WTC11 (cell line): ENCODE measurements around the gene CDH22.
A peak's percentile ranks its signal among the peaks of the same experiment; 100 is the strongest.

Experiments
- ATF1 ChIP-seq: sonication (generic); formaldehyde crosslinking; IDR thresholded peaks from 2 replicates; pipeline ENCODE4 v1.8.1; 2023; ENCODE audit warnings: mild to moderate bottlenecking, moderate library complexity, missing genetic modification reagents
- EMX1 ChIP-seq: fragments of 250-450 bp; sonication (Bioruptor Pico); IDR thresholded peaks from 2 replicates; pipeline ENCODE4 v1.8.0; 2021; ENCODE audit warnings: mild to moderate bottlenecking
- NR2C2 ChIP-seq: sonication (generic); formaldehyde crosslinking; IDR thresholded peaks from 2 replicates; pipeline ENCODE4 v1.8.0; 2022; ENCODE audit warnings: mild to moderate bottlenecking, missing genetic modification reagents
- TF ChIP-seq, protein P1 (sequence below): sonication (generic); formaldehyde crosslinking; IDR thresholded peaks from 2 replicates; pipeline ENCODE4 v1.8.1; 2023; ENCODE audit warnings: mild to moderate bottlenecking, missing genetic modification reagents, borderline replicate concordance
- TF ChIP-seq, protein P2 (sequence below): sonication (generic); formaldehyde crosslinking; IDR thresholded peaks from 2 replicates; pipeline ENCODE4 v1.8.1; 2023; ENCODE audit warnings: mild to moderate bottlenecking, missing genetic modification reagents, moderate library complexity
- TF ChIP-seq, protein P3 (sequence below): sonication (generic); formaldehyde crosslinking; IDR thresholded peaks from 2 replicates; pipeline ENCODE4 v1.8.1; 2022; ENCODE audit warnings: mild to moderate bottlenecking, moderate library complexity, missing genetic modification reagents
- TF ChIP-seq, protein P4 (sequence below): fragments of 200-600 bp; IDR thresholded peaks from 2 replicates; pipeline ENCODE4 v1.8.0; 2022; ENCODE audit warnings: antibody characterized with exemption
- TF ChIP-seq, protein P5 (sequence below): sonication (generic); formaldehyde crosslinking; IDR thresholded peaks from 2 replicates; pipeline ENCODE4 v1.8.0; 2022; ENCODE audit warnings: missing genetic modification reagents

DNA sequence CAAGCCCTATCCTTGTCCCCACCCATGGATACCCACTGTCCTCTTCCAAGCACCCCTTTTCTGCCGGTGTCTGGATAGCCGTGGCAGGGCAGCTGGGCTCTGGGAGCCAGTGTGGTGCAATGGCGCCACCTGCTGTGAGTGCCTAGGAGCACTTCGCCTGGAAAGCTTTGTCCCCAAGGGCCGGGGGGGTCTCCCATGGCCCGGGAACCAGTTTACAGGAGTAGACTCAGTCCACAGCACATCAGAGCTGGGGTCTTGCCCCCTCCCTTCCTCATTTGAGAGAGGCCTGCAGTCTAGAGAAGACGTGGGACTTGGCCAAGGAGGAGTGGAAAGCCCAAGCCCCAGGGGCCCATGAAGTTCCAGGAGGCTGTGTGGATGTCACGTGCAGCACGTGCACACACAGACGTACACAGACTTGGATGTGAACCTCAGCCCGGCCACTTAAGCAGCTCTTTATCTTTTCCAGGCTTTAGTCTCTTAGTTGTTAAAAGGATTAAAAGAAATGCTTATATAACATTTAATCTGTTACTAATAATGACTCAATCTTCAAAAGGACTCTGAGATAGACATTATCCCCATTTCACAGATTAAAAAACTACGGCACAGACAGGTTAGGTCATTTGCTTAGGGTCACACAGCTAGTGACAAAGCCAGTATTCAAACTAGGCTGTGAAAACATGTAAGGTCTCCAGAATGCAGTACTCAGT lies 40.9 kb upstream of the CDH22 start:
- TF ChIP-seq, protein P1, sequence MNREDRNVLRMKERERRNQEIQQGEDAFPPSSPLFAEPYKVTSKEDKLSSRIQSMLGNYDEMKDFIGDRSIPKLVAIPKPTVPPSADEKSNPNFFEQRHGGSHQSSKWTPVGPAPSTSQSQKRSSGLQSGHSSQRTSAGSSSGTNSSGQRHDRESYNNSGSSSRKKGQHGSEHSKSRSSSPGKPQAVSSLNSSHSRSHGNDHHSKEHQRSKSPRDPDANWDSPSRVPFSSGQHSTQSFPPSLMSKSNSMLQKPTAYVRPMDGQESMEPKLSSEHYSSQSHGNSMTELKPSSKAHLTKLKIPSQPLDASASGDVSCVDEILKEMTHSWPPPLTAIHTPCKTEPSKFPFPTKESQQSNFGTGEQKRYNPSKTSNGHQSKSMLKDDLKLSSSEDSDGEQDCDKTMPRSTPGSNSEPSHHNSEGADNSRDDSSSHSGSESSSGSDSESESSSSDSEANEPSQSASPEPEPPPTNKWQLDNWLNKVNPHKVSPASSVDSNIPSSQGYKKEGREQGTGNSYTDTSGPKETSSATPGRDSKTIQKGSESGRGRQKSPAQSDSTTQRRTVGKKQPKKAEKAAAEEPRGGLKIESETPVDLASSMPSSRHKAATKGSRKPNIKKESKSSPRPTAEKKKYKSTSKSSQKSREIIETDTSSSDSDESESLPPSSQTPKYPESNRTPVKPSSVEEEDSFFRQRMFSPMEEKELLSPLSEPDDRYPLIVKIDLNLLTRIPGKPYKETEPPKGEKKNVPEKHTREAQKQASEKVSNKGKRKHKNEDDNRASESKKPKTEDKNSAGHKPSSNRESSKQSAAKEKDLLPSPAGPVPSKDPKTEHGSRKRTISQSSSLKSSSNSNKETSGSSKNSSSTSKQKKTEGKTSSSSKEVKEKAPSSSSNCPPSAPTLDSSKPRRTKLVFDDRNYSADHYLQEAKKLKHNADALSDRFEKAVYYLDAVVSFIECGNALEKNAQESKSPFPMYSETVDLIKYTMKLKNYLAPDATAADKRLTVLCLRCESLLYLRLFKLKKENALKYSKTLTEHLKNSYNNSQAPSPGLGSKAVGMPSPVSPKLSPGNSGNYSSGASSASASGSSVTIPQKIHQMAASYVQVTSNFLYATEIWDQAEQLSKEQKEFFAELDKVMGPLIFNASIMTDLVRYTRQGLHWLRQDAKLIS, result no peak
- TF ChIP-seq, protein P2, sequence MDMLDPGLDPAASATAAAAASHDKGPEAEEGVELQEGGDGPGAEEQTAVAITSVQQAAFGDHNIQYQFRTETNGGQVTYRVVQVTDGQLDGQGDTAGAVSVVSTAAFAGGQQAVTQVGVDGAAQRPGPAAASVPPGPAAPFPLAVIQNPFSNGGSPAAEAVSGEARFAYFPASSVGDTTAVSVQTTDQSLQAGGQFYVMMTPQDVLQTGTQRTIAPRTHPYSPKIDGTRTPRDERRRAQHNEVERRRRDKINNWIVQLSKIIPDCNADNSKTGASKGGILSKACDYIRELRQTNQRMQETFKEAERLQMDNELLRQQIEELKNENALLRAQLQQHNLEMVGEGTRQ (CRISPR knock-in tag), result no peak
- TF ChIP-seq, protein P3, sequence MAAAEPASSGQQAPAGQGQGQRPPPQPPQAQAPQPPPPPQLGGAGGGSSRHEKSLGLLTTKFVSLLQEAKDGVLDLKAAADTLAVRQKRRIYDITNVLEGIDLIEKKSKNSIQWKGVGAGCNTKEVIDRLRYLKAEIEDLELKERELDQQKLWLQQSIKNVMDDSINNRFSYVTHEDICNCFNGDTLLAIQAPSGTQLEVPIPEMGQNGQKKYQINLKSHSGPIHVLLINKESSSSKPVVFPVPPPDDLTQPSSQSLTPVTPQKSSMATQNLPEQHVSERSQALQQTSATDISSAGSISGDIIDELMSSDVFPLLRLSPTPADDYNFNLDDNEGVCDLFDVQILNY (CRISPR knock-in tag), result no peak
- TF ChIP-seq, protein P4, sequence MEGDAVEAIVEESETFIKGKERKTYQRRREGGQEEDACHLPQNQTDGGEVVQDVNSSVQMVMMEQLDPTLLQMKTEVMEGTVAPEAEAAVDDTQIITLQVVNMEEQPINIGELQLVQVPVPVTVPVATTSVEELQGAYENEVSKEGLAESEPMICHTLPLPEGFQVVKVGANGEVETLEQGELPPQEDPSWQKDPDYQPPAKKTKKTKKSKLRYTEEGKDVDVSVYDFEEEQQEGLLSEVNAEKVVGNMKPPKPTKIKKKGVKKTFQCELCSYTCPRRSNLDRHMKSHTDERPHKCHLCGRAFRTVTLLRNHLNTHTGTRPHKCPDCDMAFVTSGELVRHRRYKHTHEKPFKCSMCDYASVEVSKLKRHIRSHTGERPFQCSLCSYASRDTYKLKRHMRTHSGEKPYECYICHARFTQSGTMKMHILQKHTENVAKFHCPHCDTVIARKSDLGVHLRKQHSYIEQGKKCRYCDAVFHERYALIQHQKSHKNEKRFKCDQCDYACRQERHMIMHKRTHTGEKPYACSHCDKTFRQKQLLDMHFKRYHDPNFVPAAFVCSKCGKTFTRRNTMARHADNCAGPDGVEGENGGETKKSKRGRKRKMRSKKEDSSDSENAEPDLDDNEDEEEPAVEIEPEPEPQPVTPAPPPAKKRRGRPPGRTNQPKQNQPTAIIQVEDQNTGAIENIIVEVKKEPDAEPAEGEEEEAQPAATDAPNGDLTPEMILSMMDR, result peak; percentile 54
- TF ChIP-seq EMX1 (CRISPR knock-in tag) (no peak), NR2C2 (CRISPR knock-in tag) (no peak), ATF1 (CRISPR knock-in tag) (no peak)
- TF ChIP-seq, protein P5, sequence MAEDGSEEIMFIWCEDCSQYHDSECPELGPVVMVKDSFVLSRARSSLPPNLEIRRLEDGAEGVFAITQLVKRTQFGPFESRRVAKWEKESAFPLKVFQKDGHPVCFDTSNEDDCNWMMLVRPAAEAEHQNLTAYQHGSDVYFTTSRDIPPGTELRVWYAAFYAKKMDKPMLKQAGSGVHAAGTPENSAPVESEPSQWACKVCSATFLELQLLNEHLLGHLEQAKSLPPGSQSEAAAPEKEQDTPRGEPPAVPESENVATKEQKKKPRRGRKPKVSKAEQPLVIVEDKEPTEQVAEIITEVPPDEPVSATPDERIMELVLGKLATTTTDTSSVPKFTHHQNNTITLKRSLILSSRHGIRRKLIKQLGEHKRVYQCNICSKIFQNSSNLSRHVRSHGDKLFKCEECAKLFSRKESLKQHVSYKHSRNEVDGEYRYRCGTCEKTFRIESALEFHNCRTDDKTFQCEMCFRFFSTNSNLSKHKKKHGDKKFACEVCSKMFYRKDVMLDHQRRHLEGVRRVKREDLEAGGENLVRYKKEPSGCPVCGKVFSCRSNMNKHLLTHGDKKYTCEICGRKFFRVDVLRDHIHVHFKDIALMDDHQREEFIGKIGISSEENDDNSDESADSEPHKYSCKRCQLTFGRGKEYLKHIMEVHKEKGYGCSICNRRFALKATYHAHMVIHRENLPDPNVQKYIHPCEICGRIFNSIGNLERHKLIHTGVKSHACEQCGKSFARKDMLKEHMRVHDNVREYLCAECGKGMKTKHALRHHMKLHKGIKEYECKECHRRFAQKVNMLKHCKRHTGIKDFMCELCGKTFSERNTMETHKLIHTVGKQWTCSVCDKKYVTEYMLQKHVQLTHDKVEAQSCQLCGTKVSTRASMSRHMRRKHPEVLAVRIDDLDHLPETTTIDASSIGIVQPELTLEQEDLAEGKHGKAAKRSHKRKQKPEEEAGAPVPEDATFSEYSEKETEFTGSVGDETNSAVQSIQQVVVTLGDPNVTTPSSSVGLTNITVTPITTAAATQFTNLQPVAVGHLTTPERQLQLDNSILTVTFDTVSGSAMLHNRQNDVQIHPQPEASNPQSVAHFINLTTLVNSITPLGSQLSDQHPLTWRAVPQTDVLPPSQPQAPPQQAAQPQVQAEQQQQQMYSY (CRISPR knock-in tag), result no peak
